HEK293 (cell line): Measurements from ENCODE around the gene ICAM1.
A peak's percentile ranks its signal among the peaks of the same experiment; 100 is the strongest.

Experiments
- CTCF ChIA-PET: fragments of 350-600 bp; formaldehyde crosslinking; extraction: SDS; loops from one replicate; lab custom pipeline; 2021; ENCODE audit warnings: antibody characterized with exemption; lab: Yijun Ruan, JAX
- POLR2A ChIA-PET: fragments of 300-600 bp; formaldehyde crosslinking; extraction: SDS; loops from one replicate; lab custom pipeline; 2020; ENCODE audit warnings: antibody characterized with exemption, inconsistent platforms; lab: Yijun Ruan, JAX
- H3K27ac ChIP-seq: fragments of 200-500 bp; sonication (Bioruptor generic); 2 replicates; pipeline ENCODE4 v1.5.1; 2014; ENCODE audit warnings: low read depth, low read length, control low read depth, inconsistent platforms; ENCODE audit errors: extremely low read depth
- H3K36me3 ChIP-seq, 2 experiments: fragments of 200-500 bp in 1 of 2; sonication (Bioruptor generic) in 1 of 2; 1 replicate in 1 of 2; 2 replicates in 1 of 2; pipeline ENCODE4 v1.5.1; 2014 to 2017; ENCODE audit warnings: inconsistent platforms in 2 of 2, low read length in 2 of 2; ENCODE audit not compliant: control insufficient read depth in 2 of 2, insufficient read depth in 1 of 2
- H3K4me1 ChIP-seq: fragments of 200-500 bp; sonication (Bioruptor generic); 2 replicates; pipeline ENCODE4 v1.5.1; 2014; ENCODE audit warnings: mild to moderate bottlenecking, low read length, inconsistent platforms; ENCODE audit not compliant: control insufficient read depth, insufficient read depth
- H3K4me3 ChIP-seq: 2 replicates; pipeline ENCODE4 v1.5.1; 2011; ENCODE audit warnings: low read depth, mild to moderate bottlenecking, control low read depth, low read length, moderate library complexity
- H3K9me3 ChIP-seq: fragments of 200-500 bp; sonication (Bioruptor generic); 2 replicates; pipeline ENCODE4 v1.5.1; 2014; ENCODE audit warnings: low read depth, low read length, inconsistent platforms; ENCODE audit not compliant: control insufficient read depth, insufficient read depth
- FEZF1 ChIP-seq: fragments of 450-650 bp; formaldehyde crosslinking; IDR thresholded peaks from 2 replicates; pipeline ENCODE4 v1.5.1; 2016; ENCODE audit warnings: missing biosample characterization, missing genetic modification characterization
- GLIS1 ChIP-seq: fragments of 450-650 bp; formaldehyde crosslinking; IDR thresholded peaks from 2 replicates; pipeline ENCODE4 v1.5.1; 2016; ENCODE audit warnings: missing biosample characterization, missing genetic modification characterization
- HOXA7 ChIP-seq: sonication (generic); formaldehyde crosslinking; IDR thresholded peaks from 2 replicates; pipeline ENCODE4 v1.8.1; 2022; ENCODE audit warnings: missing genetic modification reagents, borderline replicate concordance
- IKZF3 ChIP-seq: fragments of 450-650 bp; IDR thresholded peaks from 2 replicates; pipeline ENCODE4 v1.5.0; 2018; ENCODE audit warnings: missing biosample characterization, mild to moderate bottlenecking, missing genetic modification characterization, moderate library complexity
- INSM2 ChIP-seq: fragments of 450-650 bp; formaldehyde crosslinking; IDR thresholded peaks from 2 replicates; pipeline ENCODE4 v1.5.1; 2016; ENCODE audit warnings: missing biosample characterization, missing genetic modification characterization
- MZF1 ChIP-seq: fragments of 450-650 bp; formaldehyde crosslinking; IDR thresholded peaks from 2 replicates; pipeline ENCODE4 v1.5.1; 2017; ENCODE audit warnings: missing biosample characterization, missing genetic modification characterization, borderline replicate concordance
- SALL2 ChIP-seq: fragments of 450-650 bp; formaldehyde crosslinking; IDR thresholded peaks from 2 replicates; pipeline ENCODE4 v1.5.0; 2017; ENCODE audit warnings: missing biosample characterization, mild to moderate bottlenecking, missing genetic modification characterization, borderline replicate concordance
- SP3 ChIP-seq: fragments of 450-650 bp; formaldehyde crosslinking; IDR thresholded peaks from 2 replicates; pipeline ENCODE4 v1.5.1; 2016; ENCODE audit warnings: missing biosample characterization, missing genetic modification characterization
- TSHZ1 ChIP-seq: fragments of 450-650 bp; formaldehyde crosslinking; IDR thresholded peaks from 2 replicates; pipeline ENCODE4 v1.5.1; 2016; ENCODE audit warnings: missing biosample characterization, missing genetic modification characterization, borderline replicate concordance
- ZBTB11 ChIP-seq: fragments of 450-650 bp; formaldehyde crosslinking; conservative IDR thresholded peaks from 2 replicates; pipeline ENCODE4 v1.5.1; 2016; ENCODE audit warnings: low read depth, missing biosample characterization, missing genetic modification characterization
- ZBTB48 ChIP-seq: fragments of 450-650 bp; formaldehyde crosslinking; IDR thresholded peaks from 2 replicates; pipeline ENCODE4 v1.5.1; 2016; ENCODE audit warnings: missing biosample characterization, missing genetic modification characterization
- ZBTB6 ChIP-seq: fragments of 450-650 bp; formaldehyde crosslinking; IDR thresholded peaks from 2 replicates; pipeline ENCODE4 v1.5.1; 2017; ENCODE audit warnings: missing biosample characterization, missing genetic modification characterization
- ZBTB7A ChIP-seq: fragments of 450-650 bp; formaldehyde crosslinking; IDR thresholded peaks from 2 replicates; pipeline ENCODE4 v1.5.1; 2016; ENCODE audit warnings: low read depth, missing biosample characterization, missing genetic modification characterization
- ZFP37 ChIP-seq: fragments of 450-650 bp; formaldehyde crosslinking; IDR thresholded peaks from 2 replicates; pipeline ENCODE4 v1.5.1; 2016; ENCODE audit warnings: missing biosample characterization, missing genetic modification characterization
- ZNF140 ChIP-seq: fragments of 450-650 bp; formaldehyde crosslinking; IDR thresholded peaks from 2 replicates; pipeline ENCODE4 v1.5.1; 2016; ENCODE audit warnings: missing biosample characterization, missing genetic modification characterization
- ZNF2 ChIP-seq: fragments of 450-650 bp; formaldehyde crosslinking; IDR thresholded peaks from 2 replicates; pipeline ENCODE4 v1.5.1; 2016; ENCODE audit warnings: missing biosample characterization, missing genetic modification characterization
- ZNF239 ChIP-seq: fragments of 450-650 bp; formaldehyde crosslinking; IDR thresholded peaks from 2 replicates; pipeline ENCODE4 v1.5.1; 2016; ENCODE audit warnings: missing biosample characterization, missing genetic modification characterization
- ZNF302 ChIP-seq: fragments of 450-650 bp; formaldehyde crosslinking; IDR thresholded peaks from 2 replicates; pipeline ENCODE4 v1.5.1; 2016; ENCODE audit warnings: missing biosample characterization, missing genetic modification characterization, low read depth
- ZNF335 ChIP-seq: fragments of 450-650 bp; formaldehyde crosslinking; conservative IDR thresholded peaks from 2 replicates; pipeline ENCODE4 v1.5.1; 2016; ENCODE audit warnings: missing biosample characterization, missing genetic modification characterization
- ZNF394 ChIP-seq: fragments of 450-650 bp; formaldehyde crosslinking; IDR thresholded peaks from 2 replicates; pipeline ENCODE4 v1.5.1; 2016; ENCODE audit warnings: missing biosample characterization, missing genetic modification characterization, mild to moderate bottlenecking, moderate library complexity, borderline replicate concordance
- ZNF488 ChIP-seq: fragments of 450-650 bp; formaldehyde crosslinking; IDR thresholded peaks from 2 replicates; pipeline ENCODE4 v1.5.1; 2016; ENCODE audit warnings: missing biosample characterization, missing genetic modification characterization
- ZNF654 ChIP-seq: fragments of 450-650 bp; formaldehyde crosslinking; IDR thresholded peaks from 2 replicates; pipeline ENCODE4 v1.5.1; 2016; ENCODE audit warnings: low read depth, missing biosample characterization, missing genetic modification characterization
- ZNF701 ChIP-seq: fragments of 450-650 bp; formaldehyde crosslinking; IDR thresholded peaks from 2 replicates; pipeline ENCODE4 v1.5.1; 2016; ENCODE audit warnings: missing biosample characterization, missing genetic modification characterization
- ZNF76 ChIP-seq: fragments of 450-650 bp; formaldehyde crosslinking; IDR thresholded peaks from 2 replicates; pipeline ENCODE4; 2016; ENCODE audit warnings: low read depth, missing biosample characterization, missing genetic modification characterization, borderline replicate concordance
- ZNF777 ChIP-seq: fragments of 450-650 bp; formaldehyde crosslinking; IDR thresholded peaks from 2 replicates; pipeline ENCODE4 v1.5.1; 2017; ENCODE audit warnings: missing biosample characterization, missing genetic modification characterization, borderline replicate concordance

The ICAM1 gene

DNA sequence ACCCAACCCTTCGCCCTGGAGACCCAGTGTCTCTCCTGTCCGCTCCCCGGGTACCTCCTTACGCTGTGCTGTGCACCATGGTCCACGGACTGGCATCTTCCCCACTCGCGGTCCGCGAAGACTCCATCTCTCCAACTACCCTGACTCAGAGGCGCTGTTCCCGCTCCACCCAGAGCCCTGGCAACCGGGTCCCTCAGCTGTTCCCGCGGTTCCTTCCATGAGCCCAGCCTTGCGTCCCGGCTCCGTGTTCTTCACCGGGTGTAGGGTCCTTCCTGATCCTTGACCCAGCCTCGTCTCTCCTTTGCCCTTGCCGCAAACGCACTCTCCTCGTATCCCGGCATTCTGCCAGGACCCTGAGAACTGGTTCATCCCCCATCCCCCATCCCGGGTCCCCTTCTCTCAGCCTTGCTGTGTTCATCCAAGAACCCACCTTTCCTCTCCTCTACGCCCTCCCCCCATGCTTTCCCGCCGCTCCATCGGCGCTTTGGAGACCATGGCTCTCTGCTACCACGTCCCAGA is 19.5 kb downstream of the ICAM1 start (continued):
- TF ChIP-seq ZBTB6 (tag by site-specific recombination): 0 out of 2 replicates have a peak, but pooled peaks have one; percentile 20
- TF ChIP-seq ZBTB7A (tag by site-specific recombination): peak; percentile 14; the same call in 1 of the 2 replicates
- TF ChIP-seq GLIS1 (tag by site-specific recombination): no peak
- no peak for TF ChIP-seq HOXA7 (CRISPR knock-in tag)
- TF ChIP-seq ZNF777 (tag by site-specific recombination): 0 out of 2 replicates have a peak, but pooled peaks have one; percentile 12
- TF ChIP-seq ZNF76 (tag by site-specific recombination): peak; percentile 88
- TF ChIP-seq ZBTB48: peak; percentile 56; the same call in 1 of the 2 replicates
- TF ChIP-seq IKZF3 (tag by site-specific recombination): peak; percentile 22; the same call in 1 of the 2 replicates
- TF ChIP-seq ZNF239 (tag by site-specific recombination): no peak
- TF ChIP-seq ZBTB11: peak; percentile 10; the same call in 1 of the 2 replicates
- TF ChIP-seq SP3 (tag by site-specific recombination): no peak; the same call in 1 of the 2 replicates
- TF ChIP-seq ZNF335 (tag by site-specific recombination): peak; percentile 75
- TF ChIP-seq ZNF2 (tag by site-specific recombination): no peak
- TF ChIP-seq MZF1 (tag by site-specific recombination): no peak
- no peak for TF ChIP-seq ZNF701 (tag by site-specific recombination)
- no peak for TF ChIP-seq TSHZ1 (tag by site-specific recombination)
- TF ChIP-seq ZFP37 (tag by site-specific recombination): no peak

DNA sequence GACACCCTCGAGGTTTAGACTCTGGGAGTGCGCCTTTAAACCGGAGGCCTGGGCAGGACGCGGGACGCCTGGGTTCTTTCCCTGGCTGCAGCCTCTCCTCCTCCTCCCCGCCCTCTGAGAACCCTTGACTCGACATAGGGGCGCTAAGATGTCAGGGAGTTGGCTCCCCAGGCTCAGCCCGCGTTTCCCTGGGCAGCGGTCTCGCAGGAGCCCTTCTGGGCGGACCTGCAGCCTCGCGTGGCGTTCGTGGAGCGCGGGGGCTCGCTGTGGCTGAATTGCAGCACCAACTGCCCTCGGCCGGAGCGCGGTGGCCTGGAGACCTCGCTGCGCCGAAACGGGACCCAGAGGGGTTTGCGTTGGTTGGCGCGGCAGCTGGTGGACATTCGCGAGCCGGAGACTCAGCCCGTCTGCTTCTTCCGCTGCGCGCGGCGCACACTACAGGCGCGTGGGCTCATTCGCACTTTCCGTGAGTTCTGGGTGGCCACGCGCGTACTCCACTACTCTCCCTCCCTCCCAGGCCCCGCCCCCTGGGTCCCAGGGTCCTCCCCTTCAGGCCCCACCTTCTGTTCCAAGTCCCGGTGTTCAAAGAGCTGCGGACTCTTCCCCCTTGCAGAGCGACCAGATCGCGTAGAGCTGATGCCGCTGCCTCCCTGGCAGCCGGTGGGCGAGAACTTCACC is 20.1 kb downstream of the ICAM1 start:
- peak overlapping the region; percentile 41 for H3K4me3 ChIP-seq
- CTCF ChIA-PET: interaction anchor here (0.6 to 1.9 kb wide), 4 partner anchors 30 to 63 kb away, joined by 3 to 6 read pairs (median 4); no protein-coding TSS in a partner anchor
- POLR2A ChIA-PET: interaction anchor here (0.5 to 2.0 kb wide), 11 partner anchors 20 to 371 kb away, joined by 3 to 13 read pairs (median 4); partner anchors contain the start of genes ICAM1, RAVER1 and TYK2
- TF ChIP-seq INSM2 (tag by site-specific recombination): no peak
- TF ChIP-seq ZNF654 (tag by site-specific recombination): no peak
- no peak for TF ChIP-seq FEZF1
- TF ChIP-seq ZNF394 (tag by site-specific recombination): no peak
- TF ChIP-seq SALL2 (tag by site-specific recombination): no peak
- no peak for TF ChIP-seq ZNF140 (tag by site-specific recombination)
- no peak for TF ChIP-seq ZNF302
- peak; percentile 39; the same call in 1 of the 2 replicates for TF ChIP-seq ZNF76 (tag by site-specific recombination)
- no peak for TF ChIP-seq ZNF488 (tag by site-specific recombination)

More for the DNA sequence above, 20.1 kb downstream of the ICAM1 start:
- Histone ChIP-seq H3K36me3 (peaks cover 0 to 5% of the 10 kb centered on the region in 2 experiments; a peak in 1 of 3 replicates), H3K27ac (peak overlapping the region; percentile 6; the same call in 1 of the 2 replicates), H3K9me3 (no peaks in the 10 kb centered on the region), H3K4me1 (peaks cover 4% of the 10 kb centered on the region; the same call in 1 of the 2 replicates)
